ENCODE data around the gene CUX1.

- TF ChIP-seq CTCF (tag by site-specific recombination; IDR thresholded peaks at IDR 0.05) (no peak), ZNF16 (tag by site-specific recombination; IDR thresholded peaks at IDR 0.05; ENCODE audit: low read depth) (no peak), ZNF670 (tag by site-specific recombination; IDR thresholded peaks at IDR 0.05; ENCODE audit: low read depth) (no peak), ZNF561 (tag by site-specific recombination; IDR thresholded peaks at IDR 0.05; ENCODE audit: borderline replicate concordance) (no peak), MYNN (tag by site-specific recombination; IDR thresholded peaks at IDR 0.05; ENCODE audit: borderline replicate concordance) (no peak), ZNF274 (IDR thresholded peaks at IDR 0.05; ENCODE audit: low read length) (no peak), ZNF274 (tag by site-specific recombination; IDR thresholded peaks at IDR 0.05; ENCODE audit: borderline replicate concordance) (no peak), ZNF510 (tag by site-specific recombination; IDR thresholded peaks at IDR 0.05; ENCODE audit: insufficient replicate concordance) (no peak), ZFP37 (tag by site-specific recombination; IDR thresholded peaks at IDR 0.05) (no peak), ZNF639 (tag by site-specific recombination; IDR thresholded peaks at IDR 0.05) (no peak), ZBTB11 (tag by site-specific recombination; conservative IDR thresholded peaks at IDR 0.05; ENCODE audit: low read depth) (no peak), REST (tag by site-specific recombination; IDR thresholded peaks at IDR 0.05) (no peak)
Measured at GRCh38 chr7:102291916-102292267, 474.5 kb downstream of the CUX1 start.
